Measurements from ENCODE around the gene KIF26B.

DNA sequence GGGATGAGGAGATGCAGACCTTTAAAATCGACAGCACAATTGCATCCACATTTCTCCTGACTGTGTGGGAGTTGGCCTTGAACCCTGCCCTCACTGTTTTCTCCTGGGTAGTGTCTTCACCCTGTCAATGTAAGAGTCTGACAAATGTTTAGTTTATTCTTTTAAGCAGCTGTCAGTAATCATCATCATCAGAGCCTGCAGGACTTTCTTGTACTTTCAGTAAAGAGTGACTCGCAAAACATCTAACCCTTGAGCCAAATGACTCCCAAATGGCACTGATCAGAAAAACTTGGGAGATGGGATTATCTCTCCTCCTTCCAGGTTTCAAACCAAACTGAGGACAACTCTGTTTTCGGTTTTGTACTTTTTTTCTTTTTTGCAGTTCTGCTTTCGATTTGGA lies 460.2 kb downstream of the KIF26B start:
- TF ChIP-seq CTCF (IDR thresholded peaks at IDR 0.05) (no peak), POLR2AphosphoS5 (IDR thresholded peaks at IDR 0.05) (no peak)

All from stomach (tissue), 4 donors.